Endodermal cell (in vitro differentiated cells): ENCODE measurements around the gene ME3. TPM values are rescaled to one million over a fixed set of nuclear protein-coding genes. Genes with fewer than 3 reads are reported as not detected.

ENCODE experiments used
- DNase-seq: peaks from one replicate; pipeline ENCODE4 v3.0.0-alpha.2; 2017
- H3K27ac ChIP-seq: 2 replicates; pipeline ENCODE4 v1.5.1; 2013; ENCODE audit warnings: mild to moderate bottlenecking, low read depth, low read length, moderate library complexity
- H3K27me3 ChIP-seq: 2 replicates; pipeline ENCODE4 v1.6.1; 2013; ENCODE audit warnings: mild to moderate bottlenecking, low read length, moderate library complexity; ENCODE audit not compliant: insufficient read depth, control insufficient read depth, poor library complexity, severe bottlenecking
- H3K36me3 ChIP-seq: 2 replicates; pipeline ENCODE4 v1.7.0; 2013; ENCODE audit warnings: mild to moderate bottlenecking, low read length, moderate library complexity; ENCODE audit not compliant: control insufficient read depth, insufficient read depth
- H3K4me1 ChIP-seq: one replicate; pipeline ENCODE4 v1.7.0; 2013; ENCODE audit warnings: low read length; ENCODE audit not compliant: control insufficient read depth, insufficient read depth
- H3K4me3 ChIP-seq: 2 replicates; pipeline ENCODE4 v1.5.1; 2013; ENCODE audit warnings: mild to moderate bottlenecking, low read length, moderate library complexity
- H3K9ac ChIP-seq: 2 replicates; pipeline ENCODE4 v1.6.1; 2013; ENCODE audit warnings: mild to moderate bottlenecking, low read length, moderate library complexity; ENCODE audit not compliant: poor library complexity, severe bottlenecking; ENCODE audit errors: extremely low read depth
- H3K9me3 ChIP-seq: 2 replicates; pipeline ENCODE4 v1.6.1; 2013; ENCODE audit warnings: mild to moderate bottlenecking, low read length, moderate library complexity; ENCODE audit not compliant: control insufficient read depth
- H3K27ac Mint-ChIP-seq: 2 replicates; pipeline ENCODE4 v1.8.0; 2020; ENCODE audit warnings: mixed read lengths
- H3K27me3 Mint-ChIP-seq: 2 replicates; pipeline ENCODE4 v1.8.0; 2021; ENCODE audit warnings: mild to moderate bottlenecking, mixed read lengths; ENCODE audit not compliant: insufficient read depth
- H3K36me3 Mint-ChIP-seq: 2 replicates; pipeline ENCODE4 v1.8.0; 2020; ENCODE audit warnings: low read depth, mixed read lengths
- H3K4me1 Mint-ChIP-seq: 2 replicates; pipeline ENCODE4 v1.8.0; 2020; ENCODE audit warnings: mixed read lengths
- H3K4me3 Mint-ChIP-seq: 2 replicates; pipeline ENCODE4 v1.8.0; 2020; ENCODE audit warnings: mild to moderate bottlenecking, moderate library complexity, mixed read lengths
- H3K9me3 Mint-ChIP-seq: 2 replicates; pipeline ENCODE4 v1.8.0; 2020; ENCODE audit warnings: mild to moderate bottlenecking, mixed read lengths
- CTCF ChIP-seq: fragments of 200-600 bp; sonication (generic); conservative IDR thresholded peaks from 2 replicates; pipeline ENCODE4 v1.5.0; 2021; ENCODE audit warnings: antibody characterized with exemption, mild to moderate bottlenecking
- WGBS, 2 experiments: methylation state at CpG; one replicate each; pipeline versions ENCODE4 v1.1.5 to v1.1.7; 2013; ENCODE audit warnings: missing lambda C conversion rate in 2 of 2, mixed read lengths in 1 of 2; ENCODE audit not compliant: insufficient coverage in 1 of 2, insufficient read length in 1 of 2; 5-methylcytosine and 5-hydroxymethylcytosine counted together
- total RNA-seq, 2 donors: library from RNA; stranded (reverse); fragmentation: NEBNext Ultra II Directional in 1 of 2; extraction: Animal tissue kit (Norgen Biotek cat#: 25700) in 1 of 2; gene quantifications; 2 replicates in 1 of 2; 3 replicates in 1 of 2; pipeline ENCODE4 v1.2.1, GENCODE V29; 2021

The ME3 gene
- total RNA-seq, 2 donors from 2014 or later, result 1.2 to 1.3 TPM

GRCh38 chr11:86449993-86450629 is 222.3 kb downstream of the ME3 start:
- Mint-ChIP-seq H3K27ac (no peak overlapping the region), H3K4me1 (peaks cover 8% of the 10 kb centered on the region), H3K9me3 (no peaks in the 10 kb centered on the region), H3K27me3 (no peaks in the 10 kb centered on the region), H3K4me3 (no peak overlapping the region), H3K36me3 (peaks cover 35% of the 10 kb centered on the region)
- H3K27ac ChIP-seq, result no peak overlapping the region
- no peak for DNase-seq
- no peak overlapping the region for H3K9ac ChIP-seq
- H3K4me3 ChIP-seq, result no peak overlapping the region
- WGBS, 2 experiments, result 94 to 97% methylated on average over 4 to 5 of the region's 5 CpGs
- TF ChIP-seq CTCF, result no peak
- H3K4me1 ChIP-seq, result no peaks in the 10 kb centered on the region
- H3K36me3 ChIP-seq, result peaks cover 63% of the 10 kb centered on the region
- H3K9me3 ChIP-seq, result no peaks in the 10 kb centered on the region
- H3K27me3 ChIP-seq, result no peaks in the 10 kb centered on the region

GRCh38 chr11:86447763-86448480 is 224.5 kb downstream of the ME3 start:
- Histone ChIP-seq H3K27ac (no peak overlapping the region), H3K9me3 (no peaks in the 10 kb centered on the region), H3K4me1 (no peaks in the 10 kb centered on the region), H3K27me3 (no peaks in the 10 kb centered on the region), H3K36me3 (peaks cover 66% of the 10 kb centered on the region), H3K9ac (no peak overlapping the region), H3K4me3 (no peak overlapping the region)
- Mint-ChIP-seq H3K4me3 (no peak overlapping the region), H3K27me3 (no peaks in the 10 kb centered on the region), H3K4me1 (peaks cover 8% of the 10 kb centered on the region), H3K9me3 (no peaks in the 10 kb centered on the region), H3K27ac (no peak overlapping the region), H3K36me3 (peaks cover 46% of the 10 kb centered on the region)
- 75 to 97% methylated on average over 1 to 3 of the region's 3 CpGs for WGBS, 2 experiments
- DNase-seq, result no peak
- TF ChIP-seq CTCF, result no peak

DNA sequence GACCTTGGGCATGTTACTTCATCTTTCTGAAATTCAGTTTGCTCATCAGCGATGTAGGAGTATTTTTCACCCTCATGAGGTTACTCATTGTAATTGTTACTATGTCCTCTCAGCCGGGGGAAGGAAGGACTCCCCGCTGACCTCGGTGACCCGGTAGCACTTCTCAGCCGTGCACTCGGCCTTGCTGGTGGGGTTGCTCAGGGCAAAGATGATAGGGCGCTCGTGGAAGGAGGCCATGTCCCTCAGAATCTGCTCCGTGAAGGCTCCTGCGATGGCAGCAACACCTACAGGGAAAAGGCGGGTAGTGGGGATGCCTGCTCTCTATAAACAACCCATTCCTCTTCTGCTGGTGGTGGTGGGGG is 225.5 kb downstream of the ME3 start:
- 94 to 100% methylated on average over 1 to 12 of the region's 12 CpGs for WGBS, 2 experiments
- no peak overlapping the region for H3K4me3 Mint-ChIP-seq
- H3K9me3 Mint-ChIP-seq, result no peaks in the 10 kb centered on the region
- Histone ChIP-seq H3K9ac (no peak overlapping the region), H3K4me3 (no peak overlapping the region), H3K27me3 (no peaks in the 10 kb centered on the region), H3K4me1 (no peaks in the 10 kb centered on the region), H3K36me3 (peaks cover 74% of the 10 kb centered on the region), H3K9me3 (no peaks in the 10 kb centered on the region), H3K27ac (no peak overlapping the region)
- DNase-seq, result no peak
- peaks cover 46% of the 10 kb centered on the region for H3K36me3 Mint-ChIP-seq
- H3K27me3 Mint-ChIP-seq, result no peaks in the 10 kb centered on the region
- H3K27ac Mint-ChIP-seq, result no peak overlapping the region
- no peak for TF ChIP-seq CTCF
- peaks cover 8% of the 10 kb centered on the region for H3K4me1 Mint-ChIP-seq
